Stimulated activated CD4-positive, alpha-beta T cell treated with anti-CD3 and anti-CD28 coated beads, Interleukin-4, amount 100 ng/mL, for 1 hour (primary cell): ENCODE data around the gene CDK19.

Source experiments
- DNase-seq: peaks from one replicate; pipeline ENCODE4 v3.0.0-alpha.2; 2020

Gene CDK19

DNA sequence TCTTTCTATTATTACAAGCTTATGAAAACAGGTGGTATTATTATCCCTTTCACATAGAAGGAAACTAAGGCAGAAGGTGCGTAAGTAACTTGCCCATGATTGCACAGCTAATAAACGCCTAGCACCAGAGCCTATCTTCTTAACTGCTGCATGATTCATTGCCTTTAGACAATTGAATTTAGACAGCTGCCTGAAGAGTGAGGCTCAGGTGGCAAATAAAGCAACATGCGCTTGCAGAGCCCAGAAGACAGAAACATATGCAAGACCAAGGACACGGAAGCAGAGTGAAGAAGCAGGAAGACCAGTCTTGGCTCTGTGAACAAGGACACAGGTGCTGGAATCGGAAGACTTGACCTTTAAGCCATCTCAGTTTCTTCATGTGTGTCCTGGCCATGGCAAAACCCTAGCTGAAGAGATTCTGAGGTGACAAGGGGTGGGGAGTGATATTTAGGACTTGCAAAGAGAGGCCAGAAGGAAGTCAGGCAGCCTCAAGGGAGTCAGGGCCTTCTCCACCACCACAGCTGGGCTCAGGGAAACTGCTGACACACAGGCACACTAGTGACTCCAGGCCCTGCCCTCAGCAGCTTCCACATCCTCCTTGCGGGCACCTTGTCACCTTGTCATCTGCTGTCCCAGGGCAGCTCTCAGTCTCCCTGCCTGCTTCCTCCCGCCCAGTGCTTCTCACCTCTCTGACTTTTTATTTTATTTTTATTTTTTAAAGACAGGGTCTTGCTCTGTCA lies 247.1 kb downstream of the CDK19 start:
- DNase-seq: no peak

- no peak for DNase-seq
Measured at GRCh38 chr6:110566346-110567125, 248.7 kb downstream of the CDK19 start.

DNA sequence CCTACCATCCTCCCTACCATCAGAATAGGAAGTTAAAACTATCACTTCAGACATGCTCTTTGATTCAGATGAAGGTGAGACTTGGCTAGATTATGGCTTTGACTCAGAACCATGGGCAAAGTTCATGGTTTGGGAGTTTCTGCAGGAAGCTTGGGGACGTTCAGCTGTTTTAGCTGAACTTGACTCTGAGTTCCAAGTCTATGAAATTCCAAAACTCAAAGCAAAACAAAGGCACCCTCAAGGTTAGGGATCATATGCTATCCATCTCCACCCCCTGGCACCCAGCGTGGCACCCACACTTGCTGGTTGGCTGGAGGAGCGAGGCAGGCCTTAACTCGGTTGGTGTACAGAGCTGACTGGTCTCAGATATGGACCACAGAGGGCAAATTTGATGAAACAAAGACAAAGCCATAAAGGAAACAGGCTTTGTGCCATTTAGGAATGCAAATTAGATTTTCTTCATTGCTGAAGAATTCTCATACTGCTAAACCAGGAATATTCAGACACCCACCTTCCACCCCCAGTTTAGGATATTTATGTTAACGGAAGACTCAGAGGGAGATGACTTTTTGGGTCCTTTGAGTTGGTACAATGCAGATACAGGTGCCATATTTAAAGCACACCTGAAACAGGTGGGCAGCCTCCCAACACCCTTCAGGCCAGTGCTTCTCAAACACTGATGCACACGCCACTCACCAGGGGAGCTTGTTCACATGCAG lies 250.4 kb downstream of the CDK19 start:
- no peak for DNase-seq

DNA sequence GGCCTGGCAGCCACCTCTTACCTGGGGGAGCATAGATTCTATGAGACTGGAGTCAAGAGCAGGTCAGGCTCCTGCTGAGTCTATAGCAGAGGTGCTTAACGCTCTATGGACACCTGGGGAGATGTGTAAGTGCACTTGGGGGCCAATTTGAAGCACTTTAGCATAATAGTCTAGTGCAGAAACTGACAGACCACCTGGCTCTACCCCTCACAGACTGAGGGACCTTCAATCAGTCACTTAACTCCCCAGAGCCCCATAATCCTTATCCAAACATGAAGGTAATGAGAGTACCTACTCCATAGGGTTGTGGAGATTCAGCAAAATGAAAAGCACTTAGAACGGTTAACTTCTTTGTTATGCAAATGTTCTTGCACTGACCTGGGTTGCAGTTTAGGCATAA lies 251.6 kb downstream of the CDK19 start:
- no peak for DNase-seq

- no peak for DNase-seq
Measured at GRCh38 chr6:110562316-110562915, 252.9 kb downstream of the CDK19 start.

GRCh38 chr6:110561696-110562095 lies 253.6 kb downstream of the CDK19 start:
- no peak for DNase-seq

- DNase-seq: no peak
Measured at GRCh38 chr6:110561008-110561396, 254.3 kb downstream of the CDK19 start.

GRCh38 chr6:110560239-110561007 lies 254.8 kb downstream of the CDK19 start:
- no peak for DNase-seq
